Karpas-422 (cell line): Measurements from ENCODE around the gene EID2B. TPM values are rescaled to one million over a fixed set of nuclear protein-coding genes. Genes with fewer than 3 reads are reported as not detected.

Experiments used
- DNase-seq: peaks from one replicate; pipeline ENCODE4 v3.0.0-alpha.2; 2015
- H2AFZ ChIP-seq: fragments of 200-600 bp; sonication (generic); 2 replicates; pipeline ENCODE4 v1.6.1; 2014; ENCODE audit warnings: antibody characterized with exemption, low read length, mixed read lengths
- H3K27ac ChIP-seq: fragments of 200-600 bp; sonication (generic); 2 replicates; pipeline ENCODE4 v1.5.1; 2014; ENCODE audit warnings: mild to moderate bottlenecking, low read length, moderate library complexity
- H3K27me3 ChIP-seq: fragments of 200-600 bp; sonication (generic); 2 replicates; pipeline ENCODE4 v1.6.1; 2014; ENCODE audit warnings: low read length, mixed read lengths
- H3K36me3 ChIP-seq: fragments of 200-600 bp; sonication (generic); 2 replicates; pipeline ENCODE4 v1.6.1; 2014; ENCODE audit warnings: low read length, mixed read lengths; ENCODE audit not compliant: insufficient read depth
- H3K4me1 ChIP-seq: fragments of 200-600 bp; sonication (generic); 2 replicates; pipeline ENCODE4 v1.6.1; 2014; ENCODE audit warnings: mild to moderate bottlenecking, low read length, mixed read lengths
- H3K4me2 ChIP-seq: fragments of 200-600 bp; sonication (generic); 2 replicates; pipeline ENCODE4 v1.6.1; 2014; ENCODE audit warnings: low read length, low read depth, mild to moderate bottlenecking; ENCODE audit not compliant: poor library complexity, severe bottlenecking
- H3K4me3 ChIP-seq: fragments of 200-600 bp; sonication (generic); 2 replicates; pipeline ENCODE4 v1.5.1; 2014; ENCODE audit warnings: mild to moderate bottlenecking, antibody characterized with exemption, low read length, mixed read lengths
- H3K79me2 ChIP-seq: fragments of 200-600 bp; sonication (generic); 2 replicates; pipeline ENCODE4 v1.6.1; 2014; ENCODE audit warnings: mild to moderate bottlenecking, low read length, mixed read lengths
- H3K9ac ChIP-seq: fragments of 200-600 bp; sonication (generic); 2 replicates; pipeline ENCODE4 v1.6.0; 2014; ENCODE audit warnings: low read length
- H3K9me2 ChIP-seq: fragments of 200-600 bp; sonication (generic), shearing (Covaris generic); replicated peaks from 2 replicates; pipeline ENCODE4 v1.6.0; 2014; ENCODE audit warnings: mild to moderate bottlenecking, low read length, moderate library complexity; ENCODE audit not compliant: insufficient read depth
- H3K9me3 ChIP-seq: fragments of 300-700, 200-600 bp; sonication (generic); 2 replicates; pipeline ENCODE4 v1.6.1; 2014; ENCODE audit warnings: low read length, mixed read lengths
- H4K20me1 ChIP-seq: fragments of 200-600 bp; sonication (generic); 2 replicates; pipeline ENCODE4 v1.6.1; 2014; ENCODE audit warnings: mild to moderate bottlenecking, antibody characterized with exemption, low read length, low read depth; ENCODE audit not compliant: insufficient read depth
- total RNA-seq: library from RNA; depleted of rRNA; stranded (reverse); fragments of >200 nt; shearing (Covaris generic); gene quantifications from 2 replicates; pipeline ENCODE4 v1.2.3, GENCODE V29; 2014; ENCODE audit warnings: low replicate concordance

Gene EID2B
- total RNA-seq, 1 experiment from 2014 or later: 4.2 TPM

DNA sequence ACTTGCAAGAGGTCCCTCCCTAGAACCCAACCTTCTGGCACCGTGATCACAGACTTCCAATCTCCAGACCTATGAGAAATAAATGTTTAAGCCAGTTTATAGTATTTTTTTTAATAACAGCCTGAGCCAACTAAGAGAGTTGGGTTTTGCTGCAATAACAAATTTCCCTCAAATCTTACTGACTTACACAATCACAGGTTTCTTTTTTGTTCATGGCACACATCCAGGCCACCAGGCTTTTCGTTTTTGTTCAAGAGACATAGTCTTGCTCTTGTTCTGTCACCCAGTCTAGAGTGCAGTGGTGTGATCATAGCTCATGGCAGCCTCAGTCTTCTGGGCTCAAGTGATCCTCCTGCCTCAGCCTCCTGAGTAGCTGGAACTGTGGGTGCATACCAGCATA lies 19.7 kb downstream of the EID2B start:
- no peak overlapping the region for H3K9ac ChIP-seq
- H3K4me3 ChIP-seq: no peak overlapping the region
- no peaks in the 10 kb centered on the region for H3K36me3 ChIP-seq
- H3K4me2 ChIP-seq: no peak overlapping the region
- no peaks in the 10 kb centered on the region for H3K9me2 ChIP-seq
- no peak overlapping the region for H3K27ac ChIP-seq
- no peaks in the 10 kb centered on the region for H4K20me1 ChIP-seq
- no peaks in the 10 kb centered on the region for H3K9me3 ChIP-seq
- H2AFZ ChIP-seq: no peak overlapping the region
- no peaks in the 10 kb centered on the region for H3K79me2 ChIP-seq
- peaks cover 2% of the 10 kb centered on the region for H3K4me1 ChIP-seq
- DNase-seq: no peak
- H3K27me3 ChIP-seq: no peaks in the 10 kb centered on the region

DNA sequence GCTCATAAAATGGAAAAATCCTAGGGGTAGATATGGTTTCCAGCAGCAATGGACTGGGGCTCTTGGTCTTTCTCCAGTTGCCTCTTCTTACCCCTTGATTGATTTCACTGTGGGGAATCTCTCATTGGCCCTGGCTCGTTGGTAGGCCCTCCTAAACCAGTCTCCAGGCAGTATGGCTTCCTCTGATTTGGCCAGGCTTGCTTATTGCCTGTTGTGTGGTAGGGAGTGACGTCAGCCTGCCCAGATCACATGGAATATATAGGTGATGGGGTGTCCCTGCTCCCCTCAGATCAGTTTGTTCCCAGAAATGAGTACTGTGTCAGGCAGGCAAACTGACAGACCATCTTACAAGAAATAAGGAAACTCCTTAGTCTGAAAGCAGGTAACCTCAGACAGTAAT lies 23.4 kb downstream of the EID2B start:
- Histone ChIP-seq H3K9ac (no peak overlapping the region), H3K27me3 (no peaks in the 10 kb centered on the region)
- no peak for DNase-seq

DNA sequence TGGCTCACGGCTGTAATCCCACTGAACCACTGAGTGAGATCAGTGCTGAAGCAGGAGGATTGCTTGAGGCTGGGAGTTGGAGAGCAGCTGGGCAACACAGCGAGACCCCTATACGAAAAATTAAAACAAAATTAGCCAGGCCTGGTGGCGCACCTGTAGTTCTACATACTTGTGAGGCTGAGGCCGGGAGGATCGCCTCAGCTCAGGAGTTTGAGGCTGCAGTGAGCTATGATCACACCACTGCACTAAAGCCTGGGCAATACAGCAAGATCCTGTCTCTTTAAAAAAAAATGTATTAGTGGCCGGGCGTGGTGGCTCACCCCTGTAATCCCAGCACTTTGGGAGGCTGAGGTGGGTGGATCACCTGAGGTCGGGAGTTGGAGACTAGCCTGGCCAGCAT lies 24.0 kb downstream of the EID2B start:
- H3K9me2 ChIP-seq: no peaks in the 10 kb centered on the region
- no peaks in the 10 kb centered on the region for H3K36me3 ChIP-seq
- H3K4me2 ChIP-seq: no peak overlapping the region
- H3K9ac ChIP-seq: no peak overlapping the region
- no peak overlapping the region for H3K27ac ChIP-seq
- no peaks in the 10 kb centered on the region for H3K79me2 ChIP-seq
- DNase-seq: no peak
- H3K4me1 ChIP-seq: peaks cover 18% of the 10 kb centered on the region
- no peak overlapping the region for H3K4me3 ChIP-seq
- H3K27me3 ChIP-seq: no peaks in the 10 kb centered on the region
- no peaks in the 10 kb centered on the region for H4K20me1 ChIP-seq
- no peaks in the 10 kb centered on the region for H3K9me3 ChIP-seq
- H2AFZ ChIP-seq: no peak overlapping the region

More for the DNA sequence above, 23.4 kb downstream of the EID2B start:
- no peaks in the 10 kb centered on the region for H4K20me1 ChIP-seq
- no peaks in the 10 kb centered on the region for H3K36me3 ChIP-seq
- no peak overlapping the region for H3K4me2 ChIP-seq
- H2AFZ ChIP-seq: no peak overlapping the region
- H3K4me1 ChIP-seq: peaks cover 18% of the 10 kb centered on the region
- H3K79me2 ChIP-seq: no peaks in the 10 kb centered on the region
- H3K4me3 ChIP-seq: no peak overlapping the region
- H3K9me2 ChIP-seq: no peaks in the 10 kb centered on the region
- H3K9me3 ChIP-seq: no peaks in the 10 kb centered on the region
- H3K27ac ChIP-seq: no peak overlapping the region

DNA sequence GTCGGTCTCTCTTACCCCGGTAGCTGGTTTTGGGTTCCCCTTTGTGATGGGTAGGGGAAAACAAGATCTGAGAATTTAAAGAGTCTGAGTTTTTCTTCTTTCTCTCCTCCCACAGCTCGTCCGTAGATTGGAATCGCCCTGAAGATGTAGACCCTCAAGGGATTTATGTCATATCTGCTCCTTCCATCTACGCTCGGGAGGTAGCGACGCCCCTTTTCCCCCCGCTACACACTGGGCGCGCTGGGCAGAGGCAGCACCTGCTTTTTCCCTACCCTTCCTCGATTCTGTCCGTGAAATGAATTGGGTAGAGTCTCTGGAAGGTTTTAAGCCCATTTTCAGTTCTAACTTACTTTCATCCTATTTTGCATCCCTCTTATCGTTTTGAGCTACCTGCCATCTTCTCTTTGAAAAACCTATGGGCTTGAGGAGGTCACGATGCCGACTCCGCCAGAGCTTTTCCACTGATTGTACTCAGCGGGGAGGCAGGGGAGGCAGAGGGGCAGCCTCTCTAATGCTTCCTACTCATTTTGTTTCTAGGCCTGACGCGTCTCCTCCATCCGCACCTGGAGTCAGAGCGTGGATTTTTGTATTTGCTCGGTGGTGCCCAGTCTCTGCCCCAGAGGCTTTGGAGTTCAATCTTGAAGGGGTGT lies 24.8 kb downstream of the EID2B start:
- DNase-seq: no peak
- Histone ChIP-seq H3K4me1 (peaks cover 18% of the 10 kb centered on the region), H3K36me3 (no peaks in the 10 kb centered on the region), H3K9me3 (no peaks in the 10 kb centered on the region), H3K9me2 (no peaks in the 10 kb centered on the region), H3K4me3 (peak overlapping the region; percentile 73), H3K27ac (no peak overlapping the region), H4K20me1 (no peaks in the 10 kb centered on the region), H3K9ac (peak overlapping the region; percentile 66), H3K4me2 (peak overlapping the region; percentile 87), H3K79me2 (no peaks in the 10 kb centered on the region), H2AFZ (peak overlapping the region; percentile 83; the same call in 1 of the 2 replicates), H3K27me3 (no peaks in the 10 kb centered on the region)

DNA sequence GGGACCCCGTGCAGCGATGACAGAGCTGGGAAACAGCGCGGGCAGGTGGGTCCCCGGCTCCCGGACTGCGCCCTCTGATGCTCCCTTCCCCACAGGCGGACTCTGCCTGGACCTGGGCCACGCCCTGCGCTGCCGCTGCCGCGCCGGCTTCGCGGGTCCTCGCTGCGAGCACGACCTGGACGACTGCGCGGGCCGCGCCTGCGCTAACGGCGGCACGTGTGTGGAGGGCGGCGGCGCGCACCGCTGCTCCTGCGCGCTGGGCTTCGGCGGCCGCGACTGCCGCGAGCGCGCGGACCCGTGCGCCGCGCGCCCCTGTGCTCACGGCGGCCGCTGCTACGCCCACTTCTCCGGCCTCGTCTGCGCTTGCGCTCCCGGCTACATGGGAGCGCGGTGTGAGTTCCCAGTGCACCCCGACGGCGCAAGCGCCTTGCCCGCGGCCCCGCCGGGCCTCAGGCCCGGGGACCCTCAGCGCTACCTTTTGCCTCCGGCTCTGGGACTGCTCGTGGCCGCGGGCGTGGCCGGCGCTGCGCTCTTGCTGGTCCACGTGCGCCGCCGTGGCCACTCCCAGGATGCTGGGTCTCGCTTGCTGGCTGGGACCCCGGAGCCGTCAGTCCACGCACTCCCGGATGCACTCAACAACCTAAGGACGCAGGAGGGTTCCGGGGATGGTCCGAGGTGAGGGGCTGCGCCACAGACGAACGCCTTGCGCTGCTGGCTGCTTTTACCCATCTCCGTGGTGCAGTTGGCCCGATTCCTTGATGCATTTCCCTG lies 25.5 kb downstream of the EID2B start:
- Histone ChIP-seq H3K4me2 (peak overlapping the region; percentile 87), H3K36me3 (no peaks in the 10 kb centered on the region), H3K9me2 (no peaks in the 10 kb centered on the region), H3K9ac (peak overlapping the region; percentile 66), H3K27ac (no peak overlapping the region), H4K20me1 (no peaks in the 10 kb centered on the region), H3K4me1 (peaks cover 18% of the 10 kb centered on the region), H3K9me3 (no peaks in the 10 kb centered on the region), H3K4me3 (peak overlapping the region; percentile 73), H2AFZ (peak overlapping the region; percentile 83; the same call in 1 of the 2 replicates), H3K27me3 (no peaks in the 10 kb centered on the region), H3K79me2 (no peaks in the 10 kb centered on the region)
- peak; percentile 83 for DNase-seq

DNA sequence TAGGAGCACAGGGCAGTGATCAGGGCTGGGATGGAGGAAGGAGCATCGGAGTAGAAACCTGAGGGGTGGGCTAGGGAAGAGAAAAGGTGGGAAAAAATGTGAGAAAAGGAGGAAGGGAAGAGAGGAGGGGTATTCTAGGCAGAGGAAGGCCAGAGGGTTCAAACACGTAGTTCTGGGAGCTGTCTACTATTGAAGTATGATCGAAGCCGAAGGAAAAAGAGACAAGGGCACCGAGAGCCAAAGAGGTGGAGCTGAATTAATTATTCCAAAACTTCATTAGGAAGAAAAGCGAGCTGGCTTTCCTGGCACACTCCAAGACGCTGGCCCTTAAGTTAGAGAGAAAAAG lies 26.1 kb downstream of the EID2B start:
- Histone ChIP-seq H3K36me3 (no peaks in the 10 kb centered on the region), H4K20me1 (no peaks in the 10 kb centered on the region), H3K27me3 (no peaks in the 10 kb centered on the region), H2AFZ (no peak overlapping the region), H3K79me2 (no peaks in the 10 kb centered on the region), H3K4me2 (peak overlapping the region; percentile 87), H3K27ac (no peak overlapping the region), H3K9me3 (no peaks in the 10 kb centered on the region), H3K4me1 (peaks cover 18% of the 10 kb centered on the region), H3K9ac (no peak overlapping the region), H3K4me3 (peak overlapping the region; percentile 73; the same call in 1 of the 2 replicates), H3K9me2 (no peaks in the 10 kb centered on the region)
- DNase-seq: no peak

DNA sequence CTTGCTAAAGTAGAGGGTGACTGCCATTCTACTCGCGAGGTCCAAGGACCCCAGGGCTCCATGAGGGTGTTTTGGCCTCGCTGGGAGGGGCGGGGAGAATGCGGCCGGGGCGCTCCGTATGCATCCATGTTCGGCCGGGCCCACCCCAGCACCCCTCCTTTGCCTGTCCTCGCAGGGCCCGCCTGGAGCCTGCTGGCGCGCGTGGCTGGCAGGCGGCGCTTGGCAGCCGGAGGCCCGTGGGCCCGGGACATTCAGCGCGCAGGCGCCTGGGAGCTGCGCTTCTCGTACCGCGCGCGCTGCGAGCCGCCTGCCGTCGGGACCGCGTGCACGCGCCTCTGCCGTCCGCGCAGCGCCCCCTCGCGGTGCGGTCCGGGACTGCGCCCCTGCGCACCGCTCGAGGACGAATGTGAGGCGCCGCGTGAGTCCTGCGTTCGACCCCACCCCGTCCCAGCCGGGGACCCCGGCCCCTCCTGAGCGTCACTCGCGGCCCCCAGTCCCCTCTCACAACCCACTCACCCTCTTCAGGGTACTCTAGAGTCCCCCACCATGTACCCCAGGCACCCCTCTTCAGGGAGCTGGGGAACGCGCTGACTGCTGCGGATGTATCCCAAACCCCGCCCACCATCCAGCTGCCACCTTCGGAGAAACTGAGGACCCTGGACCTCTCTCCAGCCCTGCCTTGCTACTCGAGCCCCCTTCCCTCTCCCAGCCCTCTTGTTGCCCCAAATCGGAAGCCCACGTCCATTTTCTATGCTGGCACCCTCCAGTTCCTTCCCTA lies 29.8 kb downstream of the EID2B start:
- peaks cover 32% of the 10 kb centered on the region for H3K4me1 ChIP-seq
- no peak overlapping the region for H3K9ac ChIP-seq
- H3K9me3 ChIP-seq: no peaks in the 10 kb centered on the region
- H3K79me2 ChIP-seq: no peaks in the 10 kb centered on the region
- no peaks in the 10 kb centered on the region for H3K27me3 ChIP-seq
- H3K27ac ChIP-seq: no peak overlapping the region
- no peak overlapping the region for H3K4me2 ChIP-seq
- H3K4me3 ChIP-seq: no peak overlapping the region
- H3K36me3 ChIP-seq: no peaks in the 10 kb centered on the region
- DNase-seq: peak; percentile 90
- H4K20me1 ChIP-seq: no peaks in the 10 kb centered on the region
- 0 out of 2 replicates have a peak overlapping the region, but pooled peaks have one; percentile 81 for H2AFZ ChIP-seq
- H3K9me2 ChIP-seq: no peaks in the 10 kb centered on the region

DNA sequence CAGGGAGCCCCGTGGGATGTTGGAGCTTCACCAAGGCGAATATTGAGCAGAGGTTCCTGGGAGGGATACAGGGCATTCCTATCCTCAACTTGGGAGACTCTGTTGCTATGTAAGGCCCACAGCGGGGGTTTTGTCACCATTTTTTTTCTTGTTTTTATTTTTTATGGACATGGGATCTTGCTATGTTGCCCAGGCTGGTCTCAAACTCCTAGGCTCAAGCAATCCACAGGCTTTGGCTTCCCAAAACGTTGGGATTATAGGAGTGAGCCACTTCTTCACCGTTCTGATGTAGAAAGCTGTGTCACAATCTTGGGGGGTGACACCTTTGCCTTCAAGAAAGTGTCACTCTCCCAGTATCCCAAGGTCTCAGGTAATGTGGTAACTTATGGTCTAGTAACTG lies 31.3 kb downstream of the EID2B start:
- Histone ChIP-seq H3K9me3 (no peaks in the 10 kb centered on the region), H3K27me3 (no peaks in the 10 kb centered on the region)

More for the DNA sequence above, 31.3 kb downstream of the EID2B start:
- DNase-seq: no peak
- Histone ChIP-seq H4K20me1 (no peaks in the 10 kb centered on the region), H3K36me3 (no peaks in the 10 kb centered on the region), H3K4me2 (no peak overlapping the region), H3K4me3 (no peak overlapping the region), H3K4me1 (peaks cover 25% of the 10 kb centered on the region), H3K27ac (no peak overlapping the region), H3K9me2 (no peaks in the 10 kb centered on the region), H3K79me2 (no peaks in the 10 kb centered on the region), H2AFZ (no peak overlapping the region), H3K9ac (no peak overlapping the region)
